H1 (cell line): ENCODE data around the gene FUT6. TPM values are rescaled to one million over a fixed set of nuclear protein-coding genes. Genes with fewer than 3 reads are reported as not detected.

Experiments used
- CTCF ChIA-PET: fragments of 300-600 bp; sonication (Branson Sonifier 250); formaldehyde crosslinking; loops from one replicate; lab custom pipeline; 2021; ENCODE audit not compliant: partially characterized antibody; lab: Charles Lee
- POLR2A ChIA-PET: fragments of 300-600 bp; sonication (Branson Sonifier 250); formaldehyde crosslinking; loops from one replicate; lab custom pipeline; 2021; ENCODE audit warnings: inconsistent platforms; ENCODE audit not compliant: partially characterized antibody; lab: Charles Lee
- DNase-seq, 2 experiments: peaks; one replicate each; pipeline versions ENCODE4 v3.0.0 to v3.0.0-alpha.2; 2010 to 2022; ENCODE audit warnings: low spot score in 2 of 2, low read depth in 1 of 2, mixed read lengths in 1 of 2
- FAIRE-seq: peaks from 2 replicates; lab custom pipeline; 2011; peaks lifted over from hg19 to GRCh38; lab: Jason Lieb, UNC
- H2AFZ ChIP-seq: 2 replicates; pipeline ENCODE4 v1.8.1; 2012; ENCODE audit warnings: low read length, inconsistent platforms
- H2AK5ac ChIP-seq: 2 replicates; pipeline ENCODE4 v1.6.1; 2013; ENCODE audit warnings: low read depth, low read length
- H2BK120ac ChIP-seq: replicated peaks from 2 replicates; pipeline ENCODE3; 2013; ENCODE audit warnings: low read depth, low read length, inconsistent platforms
- H2BK12ac ChIP-seq: 2 replicates; pipeline ENCODE4 v1.6.1; 2013; ENCODE audit warnings: low read depth, low read length
- H2BK15ac ChIP-seq: 2 replicates; pipeline ENCODE4 v1.6.1; 2013; ENCODE audit warnings: low read length
- H2BK20ac ChIP-seq: 2 replicates; pipeline ENCODE4 v1.6.1; 2013; ENCODE audit warnings: low read length
- H2BK5ac ChIP-seq: 2 replicates; pipeline ENCODE4 v1.6.1; 2013; ENCODE audit warnings: low read depth, low read length
- H3K14ac ChIP-seq: 2 replicates; pipeline ENCODE4 v1.6.1; 2013; ENCODE audit warnings: inconsistent platforms; ENCODE audit not compliant: insufficient read length
- H3K18ac ChIP-seq: 2 replicates; pipeline ENCODE4 v1.6.1; 2013; ENCODE audit warnings: low read length; ENCODE audit errors: extremely low read depth
- H3K23ac ChIP-seq: 2 replicates; pipeline ENCODE4 v1.6.1; 2013; ENCODE audit warnings: inconsistent platforms; ENCODE audit not compliant: insufficient read length
- H3K23me2 ChIP-seq: 2 replicates; pipeline ENCODE4 v1.6.1; 2013; ENCODE audit warnings: low read depth, low read length
- H3K27ac ChIP-seq: 2 replicates; pipeline ENCODE4 v1.6.1; 2011; ENCODE audit warnings: low read depth, low read length, inconsistent platforms
- H3K27me3 ChIP-seq, 4 experiments: replicated peaks in 1 of 4; 1 replicate in 1 of 4; 2 replicates in 3 of 4; pipeline versions ENCODE4 v1.6.1 to v1.8.1; 2011 to 2013; ENCODE audit warnings: low read length in 3 of 4, mild to moderate bottlenecking in 3 of 4, inconsistent platforms in 2 of 4, mixed read lengths in 2 of 4, moderate library complexity in 1 of 4; ENCODE audit not compliant: control insufficient read depth in 3 of 4, insufficient read depth in 3 of 4; ENCODE audit errors: extremely low read depth in 1 of 4
- H3K36me3 ChIP-seq, 4 experiments: 2 replicates each; pipeline versions ENCODE4 v1.6.1 to v1.8.1; 2011 to 2013; ENCODE audit warnings: mild to moderate bottlenecking in 4 of 4, low read length in 3 of 4, moderate library complexity in 2 of 4, control low read depth in 1 of 4, inconsistent platforms in 1 of 4; ENCODE audit not compliant: insufficient read depth in 4 of 4, control insufficient read depth in 2 of 4
- H3K4ac ChIP-seq: replicated peaks from 2 replicates; pipeline ENCODE3; 2013; ENCODE audit warnings: low read length, low read depth, mixed read lengths, inconsistent platforms; ENCODE audit not compliant: insufficient read length
- H3K4me1 ChIP-seq, 4 experiments: replicated peaks in 1 of 4; 1 replicate in 1 of 4; 2 replicates in 3 of 4; pipeline versions ENCODE4 v1.6.1 to v1.8.1; 2011 to 2013; ENCODE audit warnings: low read length in 3 of 4, inconsistent platforms in 2 of 4, mixed read lengths in 1 of 4; ENCODE audit not compliant: insufficient read depth in 4 of 4, control insufficient read depth in 3 of 4
- H3K4me2 ChIP-seq, 2 experiments: 2 replicates each; pipeline versions ENCODE4 v1.6.1 to v1.8.1; 2011 to 2013; ENCODE audit warnings: low read depth in 2 of 2, low read length in 2 of 2, control low read depth in 1 of 2, inconsistent platforms in 1 of 2, mild to moderate bottlenecking in 1 of 2; ENCODE audit not compliant: insufficient read depth in 1 of 2
- H3K4me3 ChIP-seq, 4 experiments: fragments of 200-600, 300-600 bp in 1 of 4; sonication (generic), shearing (Covaris generic), sonication (Bioruptor Twin) in 1 of 4; 2 replicates each; pipeline versions ENCODE4 v1.5.1 to v1.8.1; 2011 to 2016; ENCODE audit warnings: low read length in 4 of 4, low read depth in 3 of 4, control low read depth in 2 of 4, inconsistent platforms in 2 of 4, mild to moderate bottlenecking in 2 of 4, mixed read lengths in 1 of 4, moderate library complexity in 1 of 4; ENCODE audit not compliant: insufficient read depth in 2 of 4; ENCODE audit errors: extremely low read depth in 1 of 4
- H3K56ac ChIP-seq: replicated peaks from 2 replicates; pipeline ENCODE3; 2013; ENCODE audit warnings: low read depth, mild to moderate bottlenecking, mixed read lengths, low read length, inconsistent platforms; ENCODE audit not compliant: insufficient read length
- H3K79me1 ChIP-seq: 2 replicates; pipeline ENCODE4 v1.6.1; 2013; ENCODE audit warnings: low read depth, low read length, control low read depth
- H3K79me2 ChIP-seq, 2 experiments: 2 replicates each; pipeline versions ENCODE4 v1.6.1 to v1.8.1; 2012 to 2013; ENCODE audit warnings: low read length in 2 of 2, mild to moderate bottlenecking in 2 of 2, inconsistent platforms in 1 of 2; ENCODE audit not compliant: insufficient read depth in 2 of 2, control insufficient read depth in 1 of 2
- H3K9ac ChIP-seq, 4 experiments: replicated peaks in 1 of 4; 1 replicate in 1 of 4; 2 replicates in 3 of 4; pipeline versions ENCODE4 v1.6.1 to v1.8.1; 2011 to 2013; ENCODE audit warnings: low read depth in 3 of 4, low read length in 3 of 4, control low read depth in 2 of 4, mild to moderate bottlenecking in 2 of 4, moderate library complexity in 2 of 4, inconsistent platforms in 1 of 4; ENCODE audit errors: extremely low read depth in 1 of 4
- H3K9me3 ChIP-seq, 2 experiments: 2 replicates each; pipeline versions ENCODE4 v1.6.1 to v1.8.1; 2012 to 2013; ENCODE audit warnings: mild to moderate bottlenecking in 2 of 2, moderate library complexity in 2 of 2, control low read depth in 1 of 2, inconsistent platforms in 1 of 2, low read depth in 1 of 2, low read length in 1 of 2, mixed read lengths in 1 of 2; ENCODE audit not compliant: insufficient read depth in 2 of 2
- H4K20me1 ChIP-seq, 2 experiments: replicated peaks in 1 of 2; 2 replicates each; pipeline versions ENCODE3 to v1.8.1; 2011 to 2013; ENCODE audit warnings: inconsistent platforms in 2 of 2, low read length in 2 of 2, mild to moderate bottlenecking in 1 of 2; ENCODE audit not compliant: insufficient read depth in 2 of 2, control insufficient read depth in 1 of 2
- H4K5ac ChIP-seq: 2 replicates; pipeline ENCODE4 v1.6.1; 2013; ENCODE audit warnings: low read length, low read depth, mixed read lengths, inconsistent platforms; ENCODE audit not compliant: insufficient read length
- H4K8ac ChIP-seq: 2 replicates; pipeline ENCODE4 v1.8.0; 2013; ENCODE audit warnings: mild to moderate bottlenecking, moderate library complexity, low read length, inconsistent platforms; ENCODE audit not compliant: insufficient read depth; ENCODE audit errors: extremely low read depth
- H4K91ac ChIP-seq: replicated peaks from 2 replicates; pipeline ENCODE3; 2013; ENCODE audit warnings: low read length, mixed read lengths, inconsistent platforms; ENCODE audit not compliant: insufficient read length
- WGBS, 2 experiments: shearing (Covaris generic) in 1 of 2; methylation state at CpG; one replicate each; pipeline versions ENCODE4 v1.1.6 to v1.1.7; 2013 to 2015; ENCODE audit warnings: low lambda C conversion rate in 2 of 2, mixed read lengths in 2 of 2, inconsistent platforms in 1 of 2, low coverage in 1 of 2, missing lambda C conversion rate in 1 of 2; ENCODE audit not compliant: insufficient replicate concordance in 2 of 2, insufficient coverage in 1 of 2, insufficient read length in 1 of 2; ENCODE audit errors: extremely low coverage in 1 of 2, missing lambda C conversion rate in 1 of 2; 5-methylcytosine and 5-hydroxymethylcytosine counted together
- polyA plus RNA-seq, 7 experiments: library from polyadenylated mRNA; depleted of rRNA in 3 of 7; stranded (reverse) in 5 of 7; unstranded in 2 of 7; fragments of >200 nt in 5 of 7; fragments of 200-250 nt in 2 of 7; gene quantifications; 1 replicate in 5 of 7; 2 replicates in 1 of 7; 4 replicates in 1 of 7; pipeline versions ENCODE4 v1.2.1 to v1.2.3, GENCODE V29; 2011 to 2013; ENCODE audit warnings: missing spikeins in 2 of 7, mixed read lengths in 2 of 7
- total RNA-seq: library from RNA; stranded (reverse); fragmentation: NEBNext Ultra II Directional; extraction: Animal tissue kit (Norgen Biotek cat#: 25700); gene quantifications from 2 replicates; pipeline ENCODE4 v1.2.1, GENCODE V29; 2021

The FUT6 gene
- total and polyA plus RNA-seq, 2 of the 8 experiments (the other 6 are each of a cell fraction or from before 2014, with no cell fraction given): not detected

DNA sequence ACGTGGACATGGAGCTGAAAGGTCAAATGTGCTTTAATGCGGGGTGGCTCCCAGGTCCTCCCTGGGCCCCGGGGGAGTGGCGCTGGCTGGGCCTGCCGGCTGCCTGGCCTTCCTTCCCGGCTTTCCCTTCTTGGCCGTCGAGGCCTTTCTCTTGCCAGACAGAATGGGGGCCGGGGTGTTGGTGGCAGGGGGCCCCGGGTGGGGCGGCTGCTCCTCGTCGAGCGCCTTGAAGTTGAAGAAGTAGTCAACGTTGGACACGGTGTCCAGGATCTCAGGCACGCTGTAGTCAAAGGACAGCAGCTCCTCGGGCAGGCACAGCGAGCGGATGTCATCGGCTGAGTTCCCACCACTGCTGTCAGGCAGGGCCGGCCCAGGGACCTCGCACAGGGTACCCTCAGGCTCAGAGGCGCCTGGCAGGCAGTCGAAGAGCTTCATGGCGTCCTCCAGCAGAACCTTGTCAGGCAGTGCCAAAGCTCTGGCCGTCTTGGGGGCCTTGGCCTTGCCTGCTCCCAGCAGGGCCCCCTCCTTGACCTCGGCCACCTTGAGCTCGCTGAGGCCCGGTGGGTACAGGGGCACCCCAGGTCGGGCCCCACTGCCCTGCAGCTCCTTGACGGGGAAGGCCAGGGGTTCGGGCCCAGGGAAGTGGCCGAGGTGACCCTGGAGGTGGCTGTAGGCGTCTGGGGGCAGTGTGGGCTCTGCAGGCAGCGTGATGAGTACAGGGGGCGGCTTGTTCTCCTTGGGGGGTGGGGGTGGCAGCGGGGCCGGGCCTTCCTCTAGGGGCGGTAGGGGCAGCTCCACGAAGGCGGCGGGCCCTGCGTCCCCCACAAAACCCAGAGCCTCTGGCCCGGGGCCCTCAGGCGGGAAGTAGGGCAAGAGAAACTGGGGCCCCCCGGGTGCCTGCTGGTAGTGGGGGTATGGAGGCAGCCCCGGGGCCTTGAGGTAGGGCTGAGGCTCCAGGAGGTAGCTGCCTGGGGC, 56.3 kb downstream of the FUT6 start:
- no peak for FAIRE-seq

More for the DNA sequence above, 56.3 kb downstream of the FUT6 start:
- Histone ChIP-seq H2AFZ (no peak overlapping the region), H3K9ac (no peak overlapping the region), H3K56ac (no peak overlapping the region), H3K27ac (no peak overlapping the region), H4K5ac (no peak overlapping the region), H3K79me1 (no peaks in the 10 kb centered on the region; the same call in 1 of the 2 replicates), H3K4me3 (no peak overlapping the region), H2BK12ac (no peak overlapping the region; the same call in 1 of the 2 replicates), H3K79me2 (no peaks in the 10 kb centered on the region), H3K23me2 (no peaks in the 10 kb centered on the region), H4K8ac (no peak overlapping the region), H4K20me1 (peaks cover 0 to 6% of the 10 kb centered on the region in 2 experiments), H3K18ac (no peak overlapping the region), H3K9me3 (no peaks in the 10 kb centered on the region), H4K91ac (no peak overlapping the region), H3K4ac (no peak overlapping the region), H2AK5ac (no peak overlapping the region), H2BK20ac (no peak overlapping the region), H2BK120ac (no peak overlapping the region), H3K4me2 (no peak overlapping the region), H2BK15ac (no peak overlapping the region), H3K23ac (no peak overlapping the region), H2BK5ac (no peak overlapping the region), H3K36me3 (peaks cover 13 to 29% (median 21%) of the 10 kb centered on the region in 4 experiments; a peak in 7 of 8 replicates), H3K14ac (no peak overlapping the region), H3K27me3 (no peaks in the 10 kb centered on the region), H3K4me1 (no peaks in the 10 kb centered on the region)
- ChIA-PET CTCF (interaction anchor here (0.7 to 1.7 kb wide), 7 partner anchors 9 to 94 kb away, joined by 3 to 9 read pairs (median 4); partner anchors contain the start of gene RPL36), POLR2A (interaction anchor here (0.9 to 3.9 kb wide), 11 partner anchors 9 to 95 kb away, joined by 3 to 25 read pairs (median 4); partner anchors contain the start of genes CATSPERD, LONP1 and RPL36)
- WGBS, 2 experiments: 90% methylated on average over 31 of the region's 48 CpGs; no CpG with 5 or more reads in 1 of the 2 experiments
- DNase-seq: no peak
